ENCODE data around the gene PKHD1.

DNA sequence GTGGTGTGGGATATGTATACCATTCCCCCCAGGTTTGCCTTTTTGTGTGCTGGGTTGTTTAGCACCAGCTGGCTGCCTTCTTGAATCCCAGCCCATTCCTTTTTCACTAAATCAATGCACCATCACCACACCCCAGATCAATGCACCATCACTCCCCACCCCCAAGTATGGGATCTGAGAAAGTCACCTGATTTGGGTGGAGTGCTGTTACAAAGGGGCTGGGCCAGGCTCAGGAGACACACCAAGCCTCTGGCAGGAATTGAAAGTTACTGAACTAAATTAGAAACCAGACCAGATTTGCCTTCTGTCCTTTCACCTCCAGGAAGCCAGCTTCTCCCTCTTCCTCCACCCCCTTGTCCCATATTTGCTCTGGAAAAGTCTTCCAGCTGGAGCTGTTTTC lies 19.6 kb upstream of the PKHD1 start:
- TF ChIP-seq, protein P1, sequence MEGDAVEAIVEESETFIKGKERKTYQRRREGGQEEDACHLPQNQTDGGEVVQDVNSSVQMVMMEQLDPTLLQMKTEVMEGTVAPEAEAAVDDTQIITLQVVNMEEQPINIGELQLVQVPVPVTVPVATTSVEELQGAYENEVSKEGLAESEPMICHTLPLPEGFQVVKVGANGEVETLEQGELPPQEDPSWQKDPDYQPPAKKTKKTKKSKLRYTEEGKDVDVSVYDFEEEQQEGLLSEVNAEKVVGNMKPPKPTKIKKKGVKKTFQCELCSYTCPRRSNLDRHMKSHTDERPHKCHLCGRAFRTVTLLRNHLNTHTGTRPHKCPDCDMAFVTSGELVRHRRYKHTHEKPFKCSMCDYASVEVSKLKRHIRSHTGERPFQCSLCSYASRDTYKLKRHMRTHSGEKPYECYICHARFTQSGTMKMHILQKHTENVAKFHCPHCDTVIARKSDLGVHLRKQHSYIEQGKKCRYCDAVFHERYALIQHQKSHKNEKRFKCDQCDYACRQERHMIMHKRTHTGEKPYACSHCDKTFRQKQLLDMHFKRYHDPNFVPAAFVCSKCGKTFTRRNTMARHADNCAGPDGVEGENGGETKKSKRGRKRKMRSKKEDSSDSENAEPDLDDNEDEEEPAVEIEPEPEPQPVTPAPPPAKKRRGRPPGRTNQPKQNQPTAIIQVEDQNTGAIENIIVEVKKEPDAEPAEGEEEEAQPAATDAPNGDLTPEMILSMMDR (IDR thresholded peaks at IDR 0.05): no peak
- no peak for TF ChIP-seq POLR2A (IDR thresholded peaks at IDR 0.05)
